Heart left ventricle (tissue), 13 donors: Measurements from ENCODE around the gene EPHA6.

Experiments
- CTCF ChIP-seq, 12 donors: fragments of 200-600 bp; sonication (generic) in 4 of 12; IDR thresholded peaks; one replicate each; pipeline versions ENCODE4 v1.5.0 to v1.8.0; 2018 to 2022; ENCODE audit warnings: antibody characterized with exemption in 12 of 12, mild to moderate bottlenecking in 5 of 12
- POLR2A ChIP-seq, 2 donors: fragments of 450-650 bp; IDR thresholded peaks; one replicate each; pipeline ENCODE4 v1.6.1; 2017; ENCODE audit warnings: antibody characterized with exemption in 2 of 2, mild to moderate bottlenecking in 2 of 2, moderate library complexity in 2 of 2
- donor health status: ischemic (EF 13 %, LVEDD 7.1; RV severe dilation, severe dysfunction).
- donor health status: DM: no; HTN: yes; CAD: no.
- donor health status: DM: no; HTN: no; CAD: no.
- donor health status: ischemic (EF 25% LVEDD 6.9; RV normal size, moderate dysfunction).
- donor health status: ischemic (EF 25% LVEDD 5.7; RV mildly dilated, moderate dysfunction).
- donor health status: ischemic (EF 35%, LVEDD 5.7; RV mildly dilated, moderate dysfunction).
- donor health status: nonischemic (EF 11% LVEDD 7.7; RV severe dilation, severe dysfunction).
- donor health status: DM: yes; HTN: yes; CAD: no.
- donor health status: PGD.
- donor health status: ischemic (EF 29% LVEDD 5.4; RV normal size, mild dysfunction).
- donor health status: nonischemic (EF 23%, LVEDD 6.1; RV moderate dilation, normal function).

- no peak for TF ChIP-seq POLR2A (IDR thresholded peaks at IDR 0.05)
- TF ChIP-seq CTCF (IDR thresholded peaks at IDR 0.05): no peak
Measured at GRCh38 chr3:96959474-96959873, 145.1 kb downstream of the EPHA6 start.
